Activated T-cell treated with anti-CD3 and anti-CD28 coated beads for 4 hours (primary cell): ENCODE data around the gene RMND5A.
A peak's percentile ranks its signal among the peaks of the same experiment; 100 is the strongest.
"Not testable (repeated sequence)": the region's sequence is repeated elsewhere in the genome, so short reads cannot be mapped to it uniquely, and the experiment has no call there.

Experiments
- DNase-seq: peaks from one replicate; pipeline ENCODE4 v3.0.0-alpha.2; 2020

The RMND5A gene

GRCh38 chr2:86719263-86719636 is 841 bp upstream of the RMND5A start:
- DNase-seq, result not testable (repeated sequence)

DNA sequence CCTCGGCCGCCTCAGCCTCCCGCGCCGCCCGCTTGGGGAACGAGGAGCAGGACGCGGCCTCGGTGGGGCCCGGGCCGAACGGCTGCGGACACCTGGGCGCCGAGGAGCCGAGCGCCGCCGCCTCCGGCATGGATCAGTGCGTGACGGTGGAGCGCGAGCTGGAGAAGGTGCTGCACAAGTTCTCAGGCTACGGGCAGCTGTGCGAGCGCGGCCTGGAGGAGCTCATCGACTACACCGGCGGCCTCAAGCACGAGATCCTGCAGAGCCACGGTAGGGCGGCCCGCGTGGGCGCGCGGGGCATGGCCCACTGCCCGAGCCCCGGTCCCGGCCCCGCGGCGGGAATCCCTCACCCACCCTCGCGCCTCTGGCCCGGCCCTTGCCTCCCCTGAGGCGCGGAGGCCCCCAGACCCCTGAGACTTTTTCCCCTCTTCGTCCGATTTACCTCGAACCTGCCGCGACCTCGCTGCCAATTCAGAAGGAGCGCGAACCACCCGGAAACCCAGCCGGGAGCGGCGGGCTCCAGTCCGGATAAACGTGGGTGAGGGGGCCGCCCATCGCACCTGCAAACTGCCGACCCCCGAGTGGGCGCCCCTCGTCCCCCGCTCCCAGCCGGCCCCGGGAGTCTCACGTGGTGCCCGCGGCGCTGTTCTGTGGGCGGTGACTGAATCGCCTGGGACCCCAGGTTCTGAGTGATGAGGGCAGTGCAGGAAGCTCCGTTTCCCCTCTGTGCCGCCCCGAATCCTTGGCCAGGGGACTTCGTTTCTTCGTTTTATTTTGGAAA is 639 bp downstream of the RMND5A start:
- DNase-seq, result peak; percentile 35

DNA sequence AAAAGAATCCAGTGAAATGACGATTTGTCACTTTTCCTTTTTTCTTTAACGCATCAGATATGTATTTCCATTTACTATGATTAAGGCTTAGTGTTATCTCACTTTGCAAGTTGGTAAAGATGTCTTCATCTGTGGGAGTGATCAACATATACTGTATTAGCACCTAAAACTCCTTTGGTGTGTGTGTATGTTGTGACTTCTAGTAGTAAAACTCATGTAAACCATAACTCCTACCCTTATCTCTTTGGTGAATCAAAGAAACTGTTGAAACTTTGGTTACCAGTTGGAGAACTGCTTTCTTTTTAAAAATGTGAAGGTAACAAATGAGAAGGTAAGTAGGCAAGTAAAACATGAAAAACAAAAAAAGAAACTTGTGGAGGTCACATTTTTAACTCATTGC is 5.6 kb downstream of the RMND5A start:
- DNase-seq, result not testable (repeated sequence)

GRCh38 chr2:86732040-86732525 is 12.0 kb downstream of the RMND5A start:
- DNase-seq, result not testable (repeated sequence)

DNA sequence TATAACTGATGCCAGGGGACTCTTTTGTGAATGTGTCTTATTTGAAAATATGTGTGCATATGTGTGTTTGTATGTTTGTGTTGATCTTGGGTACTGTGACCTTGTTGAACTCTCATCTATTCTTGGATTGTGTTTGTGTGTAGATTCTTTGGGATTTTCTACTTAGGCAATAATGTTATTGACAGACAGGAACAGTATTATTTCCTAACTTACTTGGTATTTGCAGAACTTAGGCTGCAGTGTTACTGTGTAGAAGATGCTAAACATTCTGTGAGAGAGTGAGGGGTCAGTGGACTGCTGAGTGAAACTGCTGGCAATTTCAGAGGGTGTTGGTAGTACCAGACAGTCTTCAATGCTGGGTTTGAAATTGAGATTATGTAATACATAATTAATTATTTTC is 12.7 kb downstream of the RMND5A start:
- not testable (repeated sequence) for DNase-seq

DNA sequence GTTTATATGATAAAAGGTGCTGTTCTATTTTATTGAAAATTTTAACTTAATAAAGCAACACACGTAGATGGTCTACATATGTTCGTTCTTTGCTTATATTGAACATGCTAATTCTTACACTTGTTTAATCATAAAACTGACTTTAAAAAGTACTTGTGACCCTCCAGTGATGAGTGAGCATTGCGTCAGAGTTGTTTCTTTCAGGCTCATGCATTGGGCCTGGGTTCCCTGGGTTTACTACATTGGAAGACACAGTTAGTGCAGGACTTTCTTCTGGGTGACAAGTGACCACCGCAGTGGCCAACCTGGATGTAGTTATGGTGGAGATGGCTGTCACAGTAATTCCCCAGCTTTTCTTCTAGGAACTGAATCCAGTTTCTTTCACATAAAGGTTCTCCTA is 13.4 kb downstream of the RMND5A start:
- DNase-seq, result not testable (repeated sequence)

DNA sequence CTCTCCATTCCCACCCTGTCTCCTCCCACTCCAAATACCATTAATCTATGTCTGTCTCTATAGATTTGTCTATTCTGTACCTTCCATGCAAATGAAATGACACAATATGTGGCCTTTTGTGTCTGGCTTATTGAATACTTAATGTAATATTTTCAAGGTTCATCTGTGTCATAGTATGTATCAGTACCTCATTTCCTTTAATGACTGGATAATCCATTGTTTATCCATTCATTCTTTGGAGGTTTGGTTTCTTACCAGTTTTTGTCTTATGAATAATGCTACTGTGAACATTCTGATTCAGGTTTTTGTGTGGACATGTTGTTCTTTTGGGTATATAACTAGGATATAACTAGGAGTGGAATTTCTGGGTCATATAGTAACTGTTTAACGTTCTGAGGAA is 14.8 kb downstream of the RMND5A start:
- DNase-seq, result not testable (repeated sequence)

DNA sequence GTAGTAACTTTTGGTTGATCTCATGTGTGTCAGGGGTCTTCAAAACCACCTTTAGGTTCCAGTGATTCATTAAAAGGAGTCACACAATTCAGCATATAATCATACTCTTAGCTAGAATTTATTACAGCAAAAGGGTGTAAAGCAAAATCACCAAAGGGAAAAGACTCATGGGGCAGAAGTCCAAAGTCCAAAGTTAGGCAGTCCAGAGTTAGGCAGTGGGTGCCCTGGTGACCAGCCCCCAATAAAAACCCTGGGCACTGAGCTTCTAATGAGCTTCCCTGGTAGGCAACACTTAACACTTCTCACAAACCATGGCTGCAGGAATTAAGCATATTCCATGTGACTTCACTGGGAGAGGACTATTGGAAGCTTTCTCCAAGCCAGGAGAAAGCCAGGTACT is 19.4 kb downstream of the RMND5A start:
- DNase-seq, result not testable (repeated sequence)

DNA sequence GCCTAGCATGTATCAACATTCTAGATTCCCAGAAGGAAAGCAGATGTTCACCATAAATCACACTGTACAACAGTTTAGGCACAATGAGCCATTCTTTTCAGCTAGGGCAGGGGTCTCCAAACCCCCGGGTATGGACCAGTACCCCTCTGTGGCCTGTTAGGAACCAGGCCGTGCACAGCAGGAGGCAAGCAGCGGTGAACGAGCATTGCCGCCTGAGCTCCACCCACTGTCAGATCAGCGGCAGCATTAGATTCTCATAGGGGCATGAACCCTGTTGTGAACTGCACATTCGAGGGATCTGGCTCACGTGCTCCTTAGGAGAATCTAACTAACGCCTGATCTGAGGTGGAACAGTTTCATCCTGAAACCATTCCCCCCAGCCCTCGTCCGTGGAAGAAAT is 19.8 kb downstream of the RMND5A start:
- not testable (repeated sequence) for DNase-seq

DNA sequence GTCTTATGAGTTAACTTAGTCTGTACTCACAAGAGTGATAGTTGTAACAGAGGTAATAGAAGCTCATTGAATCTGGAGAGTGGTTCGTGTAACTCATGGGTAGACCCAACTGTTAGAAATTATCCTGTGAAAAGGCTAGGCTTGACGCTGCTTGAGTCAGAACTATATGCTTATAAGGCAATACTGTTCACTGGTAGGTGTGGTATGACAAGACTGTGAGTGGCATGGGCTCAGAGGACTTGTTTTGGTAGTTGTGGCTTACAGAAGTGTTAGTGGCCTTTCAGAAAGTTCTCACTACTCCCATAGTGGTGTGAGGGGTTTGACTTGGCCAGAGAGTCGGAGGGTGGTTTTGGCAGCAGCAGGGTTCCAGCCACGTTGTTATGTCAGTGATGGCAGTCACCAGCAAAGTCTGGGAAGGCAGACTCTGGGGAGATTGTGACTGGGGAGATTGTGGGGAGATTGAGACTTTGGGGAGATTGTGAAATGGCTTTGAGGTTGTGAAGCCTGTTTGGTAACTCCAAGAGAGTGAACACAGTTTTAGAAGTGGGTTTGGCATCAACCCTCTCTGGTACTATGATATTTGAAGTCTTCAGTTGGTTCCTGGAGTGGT is 21.9 kb downstream of the RMND5A start:
- not testable (repeated sequence) for DNase-seq

GRCh38 chr2:86744152-86744551 is 24.1 kb downstream of the RMND5A start:
- no peak for DNase-seq

- DNase-seq, result no peak
These were observed 26.8 kb downstream of the RMND5A start for GRCh38 chr2:86746939-86747338.

GRCh38 chr2:86747711-86748639 is 27.9 kb downstream of the RMND5A start:
- no peak for DNase-seq

- no peak for DNase-seq
These were observed 30.2 kb downstream of the RMND5A start for GRCh38 chr2:86750240-86750839.

DNA sequence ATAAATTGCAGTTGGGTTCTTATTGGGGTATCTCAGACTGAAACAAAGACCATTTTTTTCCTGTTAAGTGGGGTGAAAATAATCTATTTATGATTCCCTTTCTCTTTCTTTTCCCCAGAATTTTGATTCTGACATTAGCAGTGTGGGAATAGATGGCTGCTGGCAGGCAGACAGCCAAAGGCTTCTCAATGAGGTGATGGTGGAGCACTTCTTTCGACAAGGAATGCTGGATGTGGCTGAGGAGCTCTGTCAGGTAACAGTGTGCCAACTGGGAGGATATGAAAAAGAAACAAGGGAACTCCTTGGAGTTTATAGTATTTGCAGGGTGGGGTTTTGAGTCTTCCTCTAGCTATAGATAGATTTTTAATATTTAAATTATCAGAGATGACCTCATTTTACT is 31.7 kb downstream of the RMND5A start:
- DNase-seq, result no peak

GRCh38 chr2:86752934-86753333 is 32.8 kb downstream of the RMND5A start:
- DNase-seq, result no peak

- DNase-seq, result no peak
These were observed 33.5 kb downstream of the RMND5A start for GRCh38 chr2:86753606-86754005.

- DNase-seq, result no peak
These were observed 38.3 kb downstream of the RMND5A start for GRCh38 chr2:86758405-86758804.

GRCh38 chr2:86760371-86760770 is 40.3 kb downstream of the RMND5A start:
- no peak for DNase-seq

GRCh38 chr2:86764661-86765309 is 44.7 kb downstream of the RMND5A start:
- DNase-seq, result peak; percentile 40

DNA sequence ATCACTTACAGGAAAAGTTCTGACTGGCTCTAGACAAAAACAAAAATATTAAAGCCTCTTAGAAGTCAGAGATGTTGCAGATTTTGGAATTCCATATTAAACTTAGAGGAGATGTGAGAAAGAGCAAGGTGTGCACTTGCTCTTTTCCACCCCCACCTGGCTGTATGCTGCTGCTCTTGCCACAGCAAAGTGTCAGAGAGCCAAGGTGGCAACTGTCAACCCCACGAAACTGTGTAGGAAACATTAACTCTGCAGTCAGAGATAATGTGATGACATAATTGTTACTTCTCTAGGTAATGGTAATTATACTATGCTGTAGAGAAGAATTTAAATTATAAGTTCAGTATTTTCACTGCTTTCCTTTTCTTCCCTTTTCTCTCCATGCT is 45.2 kb downstream of the RMND5A start:
- no peak for DNase-seq

DNA sequence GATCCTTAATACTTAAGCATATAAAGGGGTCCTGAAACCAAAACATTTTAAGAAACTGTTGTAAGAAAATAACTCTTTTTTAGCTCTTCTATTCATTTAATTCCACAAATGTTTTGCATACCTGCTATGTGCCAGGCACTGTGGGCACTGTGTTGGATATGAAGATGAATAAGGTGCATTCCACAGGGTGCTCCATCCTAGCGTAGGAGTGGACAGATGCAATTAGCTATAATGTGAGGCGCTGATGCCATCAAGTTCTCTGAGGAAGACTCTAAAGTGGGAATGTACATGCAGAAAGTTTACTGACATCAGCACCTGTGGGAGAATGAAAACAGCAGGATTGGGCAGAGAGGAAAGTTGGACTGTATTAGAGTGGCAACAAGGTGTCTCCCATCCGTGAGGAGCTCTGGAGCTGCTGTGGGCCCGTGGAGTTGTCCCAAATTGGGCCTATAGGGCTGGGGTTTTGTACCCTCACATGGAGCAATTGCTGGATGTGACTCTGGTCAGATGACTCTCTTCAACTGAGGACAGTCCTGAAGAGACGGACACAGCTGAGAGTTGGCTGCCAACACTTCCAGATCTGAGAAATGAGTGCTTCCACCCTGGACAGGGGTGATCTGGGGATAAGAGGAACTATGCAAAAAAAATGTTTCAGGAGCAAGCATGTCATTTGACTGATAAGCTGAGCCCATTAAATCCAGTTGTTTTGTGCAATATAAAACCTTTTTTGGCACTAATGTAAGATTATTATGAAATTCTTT is 48.3 kb downstream of the RMND5A start:
- DNase-seq, result no peak
